Left lung (tissue), 10 donors: ENCODE data around the gene RAB29. TPM values are rescaled to one million over a fixed set of nuclear protein-coding genes. Genes with fewer than 3 reads are reported as not detected.

Source experiments
- ATAC-seq: fragments of 200-7000 bp; cut with Tn5 transposase; one replicate; pipeline ENCODE4 v1.9.1; 2020; ENCODE audit warnings: moderate library complexity
- DNase-seq, 4 donors: peaks; one replicate each; pipeline ENCODE4 v3.0.0-alpha.2; 2013 to 2020
- H3K27ac ChIP-seq, 2 donors: fragments of 200-600 bp; sonication (generic) in 1 of 2; one replicate each; pipeline versions ENCODE4 v1.5.0 to v1.8.0; 2020 to 2021
- H3K27me3 ChIP-seq, 2 donors: fragments of 200-600 bp; sonication (generic) in 1 of 2; one replicate each; pipeline versions ENCODE4 v1.5.0 to v1.8.0; 2020 to 2021
- H3K36me3 ChIP-seq, 2 donors: fragments of 200-600 bp; sonication (generic) in 1 of 2; one replicate each; pipeline versions ENCODE4 v1.5.0 to v1.8.0; 2020 to 2021
- H3K4me1 ChIP-seq, 2 donors: fragments of 200-600 bp; one replicate each; pipeline ENCODE4 v1.8.0; 2021
- H3K4me3 ChIP-seq, 2 donors: fragments of 200-600 bp; sonication (generic) in 1 of 2; one replicate each; pipeline versions ENCODE4 v1.5.0 to v1.8.0; 2020 to 2021; ENCODE audit warnings: mild to moderate bottlenecking in 1 of 2
- H3K9me3 ChIP-seq, 2 donors: fragments of 200-600 bp; sonication (generic) in 1 of 2; one replicate each; pipeline versions ENCODE4 v1.5.0 to v1.8.0; 2020 to 2021
- CTCF ChIP-seq, 2 donors: fragments of 200-600 bp; sonication (generic) in 1 of 2; IDR thresholded peaks; one replicate each; pipeline versions ENCODE4 v1.5.0 to v1.8.0; 2021; ENCODE audit warnings: antibody characterized with exemption in 2 of 2
- intact Hi-C, 2 donors: fragments of 100-400 bp; cut with DNase I; formaldehyde crosslinking; loops; one replicate each; pipeline versions ENCODE4 v1.11.2 to v1.14.2; 2022
- polyA plus RNA-seq, 6 donors: library from polyadenylated mRNA; unstranded; fragments of 120-200 nt; gene quantifications; one replicate each; pipeline ENCODE4 v1.2.1, GENCODE V29; 2013; ENCODE audit not compliant: insufficient read length in 6 of 6
- total RNA-seq, 2 donors: library from RNA; stranded (reverse); fragmentation: NEBNext Ultra II Directional; extraction: Animal tissue kit (Norgen Biotek cat#: 25700); gene quantifications; one replicate each; pipeline ENCODE4 v1.2.1, GENCODE V29; 2021
- donor health status: DM: no; HTN: yes; CAD: no.
- donor health status: DM: no; HTN: no; CAD: no.

Gene RAB29
- total and polyA plus RNA-seq, 8 donors, result 6.1 to 29.9 (median 8.2) TPM

DNA sequence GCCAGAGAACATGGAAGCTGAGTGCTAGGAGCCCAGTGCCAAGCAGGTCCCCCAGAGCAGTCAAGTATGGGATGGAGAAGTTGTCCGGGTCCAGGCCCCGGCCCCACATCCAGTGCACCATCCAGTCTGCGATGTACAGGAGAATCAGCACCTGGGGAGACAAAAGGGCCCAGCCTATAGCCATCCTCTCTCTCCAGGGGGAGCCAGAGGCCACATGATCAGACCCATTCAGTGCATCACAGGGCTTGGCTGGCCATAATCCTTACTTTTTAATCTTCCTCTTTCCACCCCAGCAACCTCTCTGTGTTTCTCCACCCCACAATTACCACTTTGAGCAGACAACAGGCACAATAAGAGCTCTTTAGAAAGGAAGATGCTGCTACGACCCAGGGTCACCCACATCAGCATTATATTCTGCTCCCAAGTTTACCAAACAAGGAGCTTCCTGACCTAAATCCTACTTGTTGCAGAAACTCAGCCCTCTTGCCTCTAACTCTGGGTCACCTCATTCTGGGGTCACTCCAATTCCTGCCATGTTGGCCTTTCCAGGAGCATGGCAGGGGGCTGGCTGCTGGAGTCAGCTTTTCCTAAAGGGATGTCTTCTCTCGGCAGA is 16.4 kb upstream of the RAB29 start:
- peak; percentile 66 to 67 for TF ChIP-seq CTCF (IDR thresholded peaks at IDR 0.05)
- Histone ChIP-seq H3K36me3 (peaks cover 0 to 66% of the 10 kb centered on the region in 2 donors), H3K27me3 (no peaks in the 10 kb centered on the region), H3K4me1 (no peaks in the 10 kb centered on the region), H3K27ac (no peak overlapping the region), H3K4me3 (no peak overlapping the region), H3K9me3 (no peaks in the 10 kb centered on the region)
- intact Hi-C loops, result loop anchor here in 1 of 2 donors (5.0 to 10.0 kb wide), 2 partner anchors 123 to 186 kb away; no protein-coding TSS in a partner anchor
- DNase-seq, result peak in 1 of 4 donors; percentile 60
- ATAC-seq, result peak; percentile 94

GRCh38 chr1:205787287-205787916 is 12.1 kb upstream of the RAB29 start:
- no peaks in the 10 kb centered on the region for H3K27me3 ChIP-seq
- H3K27ac ChIP-seq, result no peak overlapping the region
- H3K9me3 ChIP-seq, result no peaks in the 10 kb centered on the region
- peaks cover 0 to 24% of the 10 kb centered on the region in 2 donors for H3K36me3 ChIP-seq
- no peak for TF ChIP-seq CTCF (IDR thresholded peaks at IDR 0.05)
- no peaks in the 10 kb centered on the region for H3K4me1 ChIP-seq
- DNase-seq (no peak), ATAC-seq (no peak)
- intact Hi-C loops, result no loop called here
- no peak overlapping the region for H3K4me3 ChIP-seq

DNA sequence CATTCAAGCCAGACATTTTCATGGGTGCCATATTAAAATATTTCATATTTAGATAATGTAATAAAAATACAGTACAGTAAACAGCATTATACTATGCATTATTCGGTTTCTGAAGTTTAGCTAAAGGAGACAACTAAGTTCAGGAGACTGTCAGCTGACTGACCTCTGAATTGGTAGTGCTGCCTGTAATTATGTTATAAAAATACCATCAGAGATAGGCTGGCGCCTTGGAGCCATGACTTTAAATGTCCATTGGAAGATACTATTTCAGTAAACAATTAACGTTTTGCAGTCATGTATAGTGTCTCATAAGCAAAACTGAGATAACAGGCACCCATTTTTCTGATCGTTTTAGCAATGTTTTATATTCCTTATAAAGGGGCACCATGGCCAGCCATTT is 11.3 kb upstream of the RAB29 start:
- Histone ChIP-seq H3K9me3 (no peaks in the 10 kb centered on the region), H3K36me3 (peaks cover 0 to 18% of the 10 kb centered on the region in 2 donors), H3K4me1 (no peaks in the 10 kb centered on the region), H3K27ac (no peak overlapping the region), H3K4me3 (no peak overlapping the region), H3K27me3 (no peaks in the 10 kb centered on the region)
- no peak for TF ChIP-seq CTCF (IDR thresholded peaks at IDR 0.05)
- intact Hi-C loops, result no loop called here
- DNase-seq (no peak), ATAC-seq (no peak)

DNA sequence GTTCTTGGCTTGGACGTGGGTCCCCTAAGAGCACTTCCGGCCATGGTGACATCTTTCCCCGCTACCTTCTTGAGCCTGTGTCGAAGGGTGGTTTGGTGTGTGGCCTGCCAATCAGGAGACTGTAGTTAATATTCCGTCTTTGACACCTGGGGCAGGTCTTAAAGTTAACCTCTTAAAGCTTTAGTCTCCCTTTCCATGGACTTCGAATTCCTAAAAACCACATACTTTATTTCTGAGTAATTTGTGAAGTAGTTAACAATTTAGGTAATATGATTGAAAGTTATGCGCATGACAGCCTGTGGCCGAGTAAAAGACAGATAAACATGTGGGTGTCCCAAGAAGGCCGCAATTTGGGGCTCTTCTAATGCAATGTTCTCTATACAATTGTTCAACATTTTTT is 10.2 kb upstream of the RAB29 start:
- H3K27me3 ChIP-seq, result no peaks in the 10 kb centered on the region
- DNase-seq, result no peak
- no peak overlapping the region for H3K27ac ChIP-seq
- H3K4me3 ChIP-seq, result no peak overlapping the region
- H3K4me1 ChIP-seq, result no peaks in the 10 kb centered on the region
- no peak for TF ChIP-seq CTCF (IDR thresholded peaks at IDR 0.05)
- H3K36me3 ChIP-seq, result peaks cover 0 to 7% of the 10 kb centered on the region in 2 donors
- ATAC-seq, result no peak
- no peaks in the 10 kb centered on the region for H3K9me3 ChIP-seq
- intact Hi-C loops, result no loop called here

DNA sequence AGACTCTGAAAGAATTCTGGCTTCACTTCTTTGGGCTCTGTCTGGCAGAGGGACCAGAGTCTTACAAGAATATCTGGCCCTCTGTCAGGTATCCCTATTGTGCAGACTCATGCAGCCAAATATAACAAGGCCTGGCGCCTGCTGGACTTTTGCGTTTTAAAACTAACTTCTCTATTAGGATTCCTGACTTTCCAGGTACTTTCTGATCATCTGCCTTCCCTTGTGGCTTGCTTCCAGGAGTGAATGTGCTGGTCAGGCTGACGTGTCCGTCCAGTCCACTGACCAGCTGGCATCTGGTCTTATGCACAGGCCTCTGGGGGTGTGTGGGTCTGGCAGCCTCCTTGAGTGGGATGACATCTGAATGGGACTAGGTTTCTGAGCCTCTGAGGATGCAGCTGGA is 8.6 kb upstream of the RAB29 start:
- TF ChIP-seq CTCF (IDR thresholded peaks at IDR 0.05), result no peak
- intact Hi-C loops, result no loop called here
- Histone ChIP-seq H3K9me3 (no peaks in the 10 kb centered on the region), H3K27ac (no peak overlapping the region), H3K4me3 (no peak overlapping the region), H3K4me1 (no peaks in the 10 kb centered on the region), H3K36me3 (no peaks in the 10 kb centered on the region), H3K27me3 (no peaks in the 10 kb centered on the region)
- DNase-seq (no peak), ATAC-seq (no peak)
